GM12878 (cell line): ENCODE measurements around the gene CASP3. TPM values are rescaled to one million over a fixed set of nuclear protein-coding genes. Genes with fewer than 3 reads are reported as not detected.

Experiments
- ATAC-seq: fragments of 200-7000 bp; cut with Tn5 transposase; 3 replicates; pipeline ENCODE4 v1.9.1; 2020; ENCODE audit warnings: mild to moderate bottlenecking, moderate library complexity
- BruUV-seq: library from RNA; stranded (reverse); fragments of 400-500 nt; replicated peaks from 2 replicates; lab custom pipeline; 2021; lab: Mats Ljungman, UMichigan
- CTCF ChIA-PET: fragments of 300-600 bp; sonication (Branson Sonifier 250); formaldehyde crosslinking; extraction: SDS; loops from one replicate; lab custom pipeline; 2021; ENCODE audit warnings: inconsistent platforms; lab: Yijun Ruan, JAX
- POLR2A ChIA-PET: fragments of 350-600 bp; formaldehyde crosslinking; extraction: SDS; loops from one replicate; lab custom pipeline; 2021; ENCODE audit warnings: inconsistent platforms; lab: Charles Lee
- RAD21 ChIA-PET: fragments of 300-600 bp; sonication (Branson Sonifier 250); formaldehyde crosslinking; loops from one replicate; lab custom pipeline; 2023; ENCODE audit warnings: antibody characterized with exemption; ENCODE audit not compliant: unreplicated experiment; lab: Charles Lee
- SMC1A ChIA-PET: fragments of 300-600 bp; sonication (Branson Sonifier 250); formaldehyde crosslinking; loops from one replicate; lab custom pipeline; 2023; ENCODE audit not compliant: unreplicated experiment, uncharacterized antibody; lab: Charles Lee
- DNase-seq: peaks from one replicate; pipeline ENCODE4 v3.0.0-alpha.2; 2011; ENCODE audit warnings: low read depth, low spot score
- FAIRE-seq: peaks from 3 replicates; lab custom pipeline; 2011; peaks lifted over from hg19 to GRCh38; lab: Jason Lieb, UNC
- H2AFZ ChIP-seq: 2 replicates; pipeline ENCODE4 v1.6.0; 2011; ENCODE audit warnings: low read depth, low read length, control low read depth; ENCODE audit not compliant: control insufficient read depth
- H3K27ac ChIP-seq: 2 replicates; pipeline ENCODE4 v1.5.1; 2011; ENCODE audit warnings: control low read depth; ENCODE audit not compliant: control insufficient read depth, insufficient read depth
- H3K27me3 ChIP-seq, 2 experiments: replicated peaks in 1 of 2; 2 replicates each; pipeline versions ENCODE4 v1.6.0 to v1.6.1; 2011; ENCODE audit warnings: low read length in 1 of 2; ENCODE audit not compliant: control insufficient read depth in 2 of 2, insufficient read depth in 2 of 2
- H3K36me3 ChIP-seq, 2 experiments: 2 replicates each; pipeline ENCODE4 v1.5.1; 2011; ENCODE audit warnings: low read length in 1 of 2; ENCODE audit not compliant: control insufficient read depth in 2 of 2, insufficient read depth in 2 of 2
- H3K4me1 ChIP-seq: 2 replicates; pipeline ENCODE4 v1.6.1; 2011; ENCODE audit warnings: mild to moderate bottlenecking, low read length, moderate library complexity, mixed read lengths; ENCODE audit not compliant: control insufficient read depth, insufficient read depth
- H3K4me2 ChIP-seq: 2 replicates; pipeline ENCODE4 v1.6.0; 2011; ENCODE audit warnings: control low read depth; ENCODE audit not compliant: control insufficient read depth, insufficient read depth
- H3K4me3 ChIP-seq: fragments of 200-600 bp; sonication (generic); 2 replicates; pipeline ENCODE4 v1.5.1; 2016
- H3K79me2 ChIP-seq: 2 replicates; pipeline ENCODE4 v1.6.0; 2011; ENCODE audit warnings: low read length; ENCODE audit not compliant: control insufficient read depth, insufficient read depth
- H3K9ac ChIP-seq: 2 replicates; pipeline ENCODE4 v1.8.0; 2011; ENCODE audit warnings: low read length, control low read depth, mixed read lengths; ENCODE audit not compliant: control insufficient read depth, insufficient read depth
- H3K9me3 ChIP-seq: replicated peaks from 3 replicates; pipeline ENCODE4 v1.5.1; 2011; ENCODE audit warnings: mild to moderate bottlenecking, low read length; ENCODE audit not compliant: control insufficient read depth, insufficient read depth
- H4K20me1 ChIP-seq: 2 replicates; pipeline ENCODE4 v1.6.0; 2011; ENCODE audit not compliant: control insufficient read depth, insufficient read depth
- BACH1 ChIP-seq: fragments of 450-650 bp; IDR thresholded peaks from 2 replicates; pipeline ENCODE4 v1.6.1; 2017; ENCODE audit warnings: mild to moderate bottlenecking, borderline replicate concordance
- TAF1 ChIP-seq: IDR thresholded peaks from 2 replicates; pipeline ENCODE4 v1.6.1; 2011; ENCODE audit warnings: mild to moderate bottlenecking, low read depth, low read length, borderline replicate concordance
- WGBS: methylation state at CpG from one replicate; pipeline ENCODE4 v1.1.6; 2016; ENCODE audit warnings: low lambda C conversion rate; ENCODE audit not compliant: insufficient replicate concordance, insufficient coverage; ENCODE audit errors: missing lambda C conversion rate; 5-methylcytosine and 5-hydroxymethylcytosine counted together
- in situ Hi-C: fragments of 300-500 bp; cut with MboI; formaldehyde crosslinking; loops from 9 replicates; pipeline ENCODE4 v1.14.3; 2018; ENCODE audit warnings: mixed read lengths
- intact Hi-C: fragments of 100-400 bp; cut with micrococcal nuclease; formaldehyde crosslinking; loops from one replicate; pipeline ENCODE4 v1.14.2; 2022; ENCODE audit not compliant: unreplicated experiment
- polyA plus RNA-seq, 11 experiments: library from polyadenylated mRNA; depleted of rRNA in 4 of 11; unstranded in 6 of 11; stranded (reverse) in 5 of 11; fragments of >200 nt; fragmentation: Nextera tagmentation in 4 of 11; fragmentation: Illumina TruSeq in 1 of 11; extraction: Ambion mirVana in 4 of 11; extraction: Trizol in 1 of 11; gene quantifications; 1 replicate in 1 of 11; 2 replicates in 10 of 11; pipeline versions ENCODE4 v1.2.1 to v1.2.3, GENCODE V29; 2011 to 2016; ENCODE audit warnings: inconsistent platforms in 2 of 11, missing spikeins in 2 of 11, low read depth in 1 of 11
- total RNA-seq, 4 experiments: library from RNA; depleted of rRNA in 3 of 4; stranded (reverse); fragments of >200 nt in 3 of 4; fragmentation: Illumina TruSeq in 1 of 4; extraction: Trizol in 1 of 4; gene quantifications; 2 replicates each; pipeline versions ENCODE4 v1.2.1 to v1.2.3, GENCODE V29; 2013 to 2021
- TF ChIP-seq, protein P1 (sequence below): fragments of 450-650 bp; IDR thresholded peaks from 2 replicates; pipeline ENCODE4 v1.6.1; 2017; ENCODE audit warnings: mild to moderate bottlenecking, low read depth, inconsistent platforms; ENCODE audit not compliant: poor library complexity, severe bottlenecking
- TF ChIP-seq, protein P2 (sequence below): fragments of 450-650 bp; conservative IDR thresholded peaks from 2 replicates; pipeline ENCODE4 v1.6.1; 2017; ENCODE audit warnings: mild to moderate bottlenecking, moderate library complexity

Gene CASP3
- total and polyA plus RNA-seq, 10 of the 15 experiments (the other 5 are each of a cell fraction or from before 2014, with no cell fraction given) = 50.0 to 194 (median 74.4) TPM

DNA sequence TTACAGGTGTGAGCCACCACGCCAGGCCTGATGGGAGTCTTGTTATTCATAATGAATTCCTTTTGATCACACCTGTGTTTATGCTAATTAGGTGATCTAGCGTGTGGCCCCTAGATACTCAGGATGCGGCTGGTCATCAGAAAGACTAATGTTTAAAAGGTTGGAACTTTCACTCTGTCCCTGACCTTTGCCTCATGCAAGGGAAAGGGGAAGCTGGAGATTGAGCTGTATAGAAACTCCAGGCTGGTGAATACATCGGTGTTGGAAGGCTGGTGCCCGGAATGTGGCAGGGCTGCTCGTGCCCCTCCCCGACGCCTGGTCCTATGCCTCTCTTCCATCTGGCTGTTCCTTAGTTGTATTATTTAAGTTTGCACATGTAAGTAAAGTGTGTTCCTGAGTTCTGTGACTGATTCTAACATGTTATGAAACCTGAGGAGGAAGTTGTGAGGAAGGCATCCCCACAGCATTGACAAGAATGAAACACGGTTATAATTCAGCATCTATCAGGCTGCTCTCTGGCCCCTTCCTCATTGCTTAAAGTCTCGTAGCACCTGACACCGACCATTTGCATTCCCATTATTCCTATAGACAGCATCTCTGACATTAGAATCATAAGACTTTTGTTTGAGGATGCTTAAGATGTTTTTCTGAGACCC, 28.9 kb downstream of the CASP3 start:
- in situ Hi-C loops = no loop called here
- Histone ChIP-seq H3K4me1 (peaks cover 10% of the 10 kb centered on the region), H3K79me2 (no peaks in the 10 kb centered on the region), H3K4me3 (no peak overlapping the region), H3K9me3 (peaks cover under 1% of the 10 kb centered on the region; the same call in 1 of the 3 replicates)
- CTCF ChIA-PET = no interaction called here
- intact Hi-C loops = no loop called here
- BruUV-seq = no TSS peak
- no peak for ATAC-seq
- TF ChIP-seq, protein P1, sequence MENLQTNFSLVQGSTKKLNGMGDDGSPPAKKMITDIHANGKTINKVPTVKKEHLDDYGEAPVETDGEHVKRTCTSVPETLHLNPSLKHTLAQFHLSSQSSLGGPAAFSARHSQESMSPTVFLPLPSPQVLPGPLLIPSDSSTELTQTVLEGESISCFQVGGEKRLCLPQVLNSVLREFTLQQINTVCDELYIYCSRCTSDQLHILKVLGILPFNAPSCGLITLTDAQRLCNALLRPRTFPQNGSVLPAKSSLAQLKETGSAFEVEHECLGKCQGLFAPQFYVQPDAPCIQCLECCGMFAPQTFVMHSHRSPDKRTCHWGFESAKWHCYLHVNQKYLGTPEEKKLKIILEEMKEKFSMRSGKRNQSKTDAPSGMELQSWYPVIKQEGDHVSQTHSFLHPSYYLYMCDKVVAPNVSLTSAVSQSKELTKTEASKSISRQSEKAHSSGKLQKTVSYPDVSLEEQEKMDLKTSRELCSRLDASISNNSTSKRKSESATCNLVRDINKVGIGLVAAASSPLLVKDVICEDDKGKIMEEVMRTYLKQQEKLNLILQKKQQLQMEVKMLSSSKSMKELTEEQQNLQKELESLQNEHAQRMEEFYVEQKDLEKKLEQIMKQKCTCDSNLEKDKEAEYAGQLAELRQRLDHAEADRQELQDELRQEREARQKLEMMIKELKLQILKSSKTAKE = no peak
- TF ChIP-seq, protein P2, sequence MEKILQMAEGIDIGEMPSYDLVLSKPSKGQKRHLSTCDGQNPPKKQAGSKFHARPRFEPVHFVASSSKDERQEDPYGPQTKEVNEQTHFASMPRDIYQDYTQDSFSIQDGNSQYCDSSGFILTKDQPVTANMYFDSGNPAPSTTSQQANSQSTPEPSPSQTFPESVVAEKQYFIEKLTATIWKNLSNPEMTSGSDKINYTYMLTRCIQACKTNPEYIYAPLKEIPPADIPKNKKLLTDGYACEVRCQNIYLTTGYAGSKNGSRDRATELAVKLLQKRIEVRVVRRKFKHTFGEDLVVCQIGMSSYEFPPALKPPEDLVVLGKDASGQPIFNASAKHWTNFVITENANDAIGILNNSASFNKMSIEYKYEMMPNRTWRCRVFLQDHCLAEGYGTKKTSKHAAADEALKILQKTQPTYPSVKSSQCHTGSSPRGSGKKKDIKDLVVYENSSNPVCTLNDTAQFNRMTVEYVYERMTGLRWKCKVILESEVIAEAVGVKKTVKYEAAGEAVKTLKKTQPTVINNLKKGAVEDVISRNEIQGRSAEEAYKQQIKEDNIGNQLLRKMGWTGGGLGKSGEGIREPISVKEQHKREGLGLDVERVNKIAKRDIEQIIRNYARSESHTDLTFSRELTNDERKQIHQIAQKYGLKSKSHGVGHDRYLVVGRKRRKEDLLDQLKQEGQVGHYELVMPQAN = no peak
- TF ChIP-seq TAF1 (no peak), BACH1 (no peak)
- TF ChIP-seq, all 136 proteins: peak for 0
- H2AFZ ChIP-seq = no peak overlapping the region
- H3K36me3 ChIP-seq = no peaks in the 10 kb centered on the region
- FAIRE-seq (no peak), DNase-seq (no peak)
- POLR2A ChIA-PET = no interaction called here
- RAD21 ChIA-PET = no interaction called here
- H4K20me1 ChIP-seq = no peaks in the 10 kb centered on the region
- H3K9ac ChIP-seq = no peak overlapping the region
- 90% methylated on average over 11 of the region's 11 CpGs for WGBS
- SMC1A ChIA-PET = interaction anchor here (0.7 kb wide), 1 partner anchor 45 kb away, joined by 3 read pairs; no protein-coding TSS in a partner anchor
- H3K27ac ChIP-seq = no peak overlapping the region
- H3K4me2 ChIP-seq = no peak overlapping the region
- no peaks in the 10 kb centered on the region for H3K27me3 ChIP-seq
